Measurements from ENCODE around the gene HLCS.

HLCS gene

GRCh38 chr21:36914244-36915013 is 52.0 kb downstream of the HLCS start:
- no peak for DNase-seq (ENCODE audit: low read depth)

GRCh38 chr21:36913247-36914169 is 53.0 kb downstream of the HLCS start:
- no peak for DNase-seq (ENCODE audit: low read depth)

- no peak for DNase-seq (ENCODE audit: low read depth)
Observed at GRCh38 chr21:36910581-36911307, 55.7 kb downstream of the HLCS start.

- DNase-seq (ENCODE audit: low read depth) = no peak
Observed at GRCh38 chr21:36909901-36910561, 56.4 kb downstream of the HLCS start.

GRCh38 chr21:36909423-36909822 is 57.0 kb downstream of the HLCS start:
- no peak for DNase-seq (ENCODE audit: low read depth)

- no peak for DNase-seq (ENCODE audit: low read depth)
Observed at GRCh38 chr21:36908260-36908908, 58.1 kb downstream of the HLCS start.

GRCh38 chr21:36904093-36904666 is 62.3 kb downstream of the HLCS start:
- DNase-seq (ENCODE audit: low read depth) = no peak

GRCh38 chr21:36902793-36903192 is 63.7 kb downstream of the HLCS start:
- no peak for DNase-seq (ENCODE audit: low read depth)

- DNase-seq (ENCODE audit: low read depth) = no peak
Observed at GRCh38 chr21:36902331-36902730, 64.1 kb downstream of the HLCS start.

- no peak for DNase-seq (ENCODE audit: low read depth)
Observed at GRCh38 chr21:36901575-36901974, 64.9 kb downstream of the HLCS start.

GRCh38 chr21:36893581-36893980 is 72.9 kb downstream of the HLCS start:
- DNase-seq (ENCODE audit: low read depth) = no peak

GRCh38 chr21:36892201-36892600 is 74.3 kb downstream of the HLCS start:
- DNase-seq (ENCODE audit: low read depth) = no peak

- no peak for DNase-seq (ENCODE audit: low read depth)
Observed at GRCh38 chr21:36891692-36892091, 74.8 kb downstream of the HLCS start.

- DNase-seq (ENCODE audit: low read depth) = no peak
Observed at GRCh38 chr21:36891121-36891520, 75.3 kb downstream of the HLCS start.

- DNase-seq (ENCODE audit: low read depth) = no peak
Observed at GRCh38 chr21:36890086-36890485, 76.4 kb downstream of the HLCS start.

- DNase-seq (ENCODE audit: low read depth) = no peak
Observed at GRCh38 chr21:36889401-36889800, 77.1 kb downstream of the HLCS start.

GRCh38 chr21:36888466-36888865 is 78.0 kb downstream of the HLCS start:
- no peak for DNase-seq (ENCODE audit: low read depth)

- no peak for DNase-seq (ENCODE audit: low read depth)
Observed at GRCh38 chr21:36887963-36888362, 78.5 kb downstream of the HLCS start.

GRCh38 chr21:36883532-36884486 is 82.7 kb downstream of the HLCS start:
- DNase-seq (ENCODE audit: low read depth) = no peak

- no peak for DNase-seq (ENCODE audit: low read depth)
Observed at GRCh38 chr21:36882776-36883175, 83.7 kb downstream of the HLCS start.

All from activated T-helper 9 cell treated with anti-CD3 and anti-CD28 coated beads, Interleukin-2, amount 50 U/mL, for 16 hours (primary cell).